ENCODE data around the gene PODXL2. TPM values are rescaled to one million over a fixed set of nuclear protein-coding genes. Genes with fewer than 3 reads are reported as not detected.

The PODXL2 gene, protein sequence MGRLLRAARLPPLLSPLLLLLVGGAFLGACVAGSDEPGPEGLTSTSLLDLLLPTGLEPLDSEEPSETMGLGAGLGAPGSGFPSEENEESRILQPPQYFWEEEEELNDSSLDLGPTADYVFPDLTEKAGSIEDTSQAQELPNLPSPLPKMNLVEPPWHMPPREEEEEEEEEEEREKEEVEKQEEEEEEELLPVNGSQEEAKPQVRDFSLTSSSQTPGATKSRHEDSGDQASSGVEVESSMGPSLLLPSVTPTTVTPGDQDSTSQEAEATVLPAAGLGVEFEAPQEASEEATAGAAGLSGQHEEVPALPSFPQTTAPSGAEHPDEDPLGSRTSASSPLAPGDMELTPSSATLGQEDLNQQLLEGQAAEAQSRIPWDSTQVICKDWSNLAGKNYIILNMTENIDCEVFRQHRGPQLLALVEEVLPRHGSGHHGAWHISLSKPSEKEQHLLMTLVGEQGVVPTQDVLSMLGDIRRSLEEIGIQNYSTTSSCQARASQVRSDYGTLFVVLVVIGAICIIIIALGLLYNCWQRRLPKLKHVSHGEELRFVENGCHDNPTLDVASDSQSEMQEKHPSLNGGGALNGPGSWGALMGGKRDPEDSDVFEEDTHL
- total RNA-seq (2021; ENCODE audit: unreplicated experiment) (15.3 TPM), Bru-seq, nascent RNA (percentile 43 among the genes with signal in this experiment), BruChase-seq, experiment 1, labeled RNA remaining after a 2-hour chase (percentile 42 among the genes with signal in this experiment), BruChase-seq, experiment 2, labeled RNA remaining after a 6-hour chase (percentile 41 among the genes with signal in this experiment)
- polyA plus RNA-seq (2012; ENCODE audit: insufficient read length) = 27.2 TPM
- long read RNA-seq, transcript PODXL2-201 (8 exons, 2,186 nt) = major isoform, 47 of 62 reads
- long read RNA-seq, partial matches to known transcripts = 9 of 62 reads
- long read RNA-seq, other reads (novel, unspliced or antisense) = 6 of 62 reads

DNA sequence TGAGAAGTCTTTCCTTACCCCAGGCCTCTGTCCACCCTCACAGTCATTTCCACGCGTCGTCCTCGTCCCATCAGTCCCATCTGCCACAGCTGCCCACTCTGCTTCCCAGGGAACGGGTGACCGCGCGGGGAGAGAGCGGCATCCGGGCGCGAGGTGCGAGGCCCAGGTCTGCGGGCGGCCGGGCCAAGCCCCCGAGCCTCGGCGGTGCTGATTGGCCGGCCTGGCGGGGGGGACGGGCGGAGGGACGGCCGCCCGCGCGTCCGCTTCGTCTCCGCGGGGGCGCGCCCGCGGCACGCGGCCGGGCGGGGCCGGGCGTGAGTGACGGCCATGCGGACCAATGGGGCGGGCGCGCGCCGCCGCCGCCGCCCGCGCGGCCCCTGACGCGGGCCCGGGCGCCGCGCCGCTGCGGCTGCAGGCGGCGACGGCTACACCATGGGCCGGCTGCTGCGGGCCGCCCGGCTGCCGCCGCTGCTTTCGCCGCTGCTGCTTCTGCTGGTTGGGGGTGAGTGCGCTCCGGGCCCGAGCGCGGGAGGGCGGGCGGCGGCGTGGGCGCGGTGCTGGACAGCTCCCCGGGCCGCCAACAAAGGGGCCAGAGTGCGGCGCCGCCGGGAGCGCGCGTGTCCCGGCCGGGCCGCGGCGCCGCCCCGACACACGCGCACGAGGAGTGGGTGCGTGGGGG, at the start of gene PODXL2:
TSS of gene PODXL2 (plus strand) at position 398 of the 679 bp plus-strand sequence. CDS start at position 433, 35 bp downstream.
- POLR2A ChIA-PET = no interaction called here
- intact Hi-C loops (cut with micrococcal nuclease; ENCODE audit: unreplicated experiment) (no loop called here), in situ Hi-C loops (cut with HindIII; ENCODE audit: low pct_unique_long_range_greater_than_20kb, low sequenced_read_pairs) (no loop called here)
- CTCF ChIA-PET = no interaction called here
- no TSS peak for BruUV-seq (replicated peaks)
- Histone ChIP-seq H3K4me1 (ENCODE audit: control insufficient read depth, insufficient read depth, low read length) (0 out of 2 replicates have a peak, but pooled peaks cover 3% of the 10 kb centered on the region), H3K4me3 (ENCODE audit: low read depth in 2 of 2, low read length in 2 of 2) (peak within 1 kb of the TSS; percentile 39 to 59), H3K27me3 (ENCODE audit: control insufficient read depth, insufficient read depth, low read length) (peaks cover 19% of the 10 kb centered on the region), H3K9me3 (ENCODE audit: control insufficient read depth, insufficient read depth, low read depth, low read length) (no peaks in the 10 kb centered on the region), H3K27ac (ENCODE audit: low read length) (no peak within 1 kb of the TSS), H3K36me3 (ENCODE audit: control insufficient read depth, insufficient read depth, low read length) (no peaks in the 10 kb centered on the region)
- no peak for TF ChIP-seq SIN3A (IDR thresholded peaks at IDR 0.05; ENCODE audit: borderline replicate concordance, insufficient read depth, low read depth, low read length)
- no peak for TF ChIP-seq POLR2AphosphoS5 (IDR thresholded peaks at IDR 0.05; ENCODE audit: low read depth, low read length)
- TF ChIP-seq, protein P1, sequence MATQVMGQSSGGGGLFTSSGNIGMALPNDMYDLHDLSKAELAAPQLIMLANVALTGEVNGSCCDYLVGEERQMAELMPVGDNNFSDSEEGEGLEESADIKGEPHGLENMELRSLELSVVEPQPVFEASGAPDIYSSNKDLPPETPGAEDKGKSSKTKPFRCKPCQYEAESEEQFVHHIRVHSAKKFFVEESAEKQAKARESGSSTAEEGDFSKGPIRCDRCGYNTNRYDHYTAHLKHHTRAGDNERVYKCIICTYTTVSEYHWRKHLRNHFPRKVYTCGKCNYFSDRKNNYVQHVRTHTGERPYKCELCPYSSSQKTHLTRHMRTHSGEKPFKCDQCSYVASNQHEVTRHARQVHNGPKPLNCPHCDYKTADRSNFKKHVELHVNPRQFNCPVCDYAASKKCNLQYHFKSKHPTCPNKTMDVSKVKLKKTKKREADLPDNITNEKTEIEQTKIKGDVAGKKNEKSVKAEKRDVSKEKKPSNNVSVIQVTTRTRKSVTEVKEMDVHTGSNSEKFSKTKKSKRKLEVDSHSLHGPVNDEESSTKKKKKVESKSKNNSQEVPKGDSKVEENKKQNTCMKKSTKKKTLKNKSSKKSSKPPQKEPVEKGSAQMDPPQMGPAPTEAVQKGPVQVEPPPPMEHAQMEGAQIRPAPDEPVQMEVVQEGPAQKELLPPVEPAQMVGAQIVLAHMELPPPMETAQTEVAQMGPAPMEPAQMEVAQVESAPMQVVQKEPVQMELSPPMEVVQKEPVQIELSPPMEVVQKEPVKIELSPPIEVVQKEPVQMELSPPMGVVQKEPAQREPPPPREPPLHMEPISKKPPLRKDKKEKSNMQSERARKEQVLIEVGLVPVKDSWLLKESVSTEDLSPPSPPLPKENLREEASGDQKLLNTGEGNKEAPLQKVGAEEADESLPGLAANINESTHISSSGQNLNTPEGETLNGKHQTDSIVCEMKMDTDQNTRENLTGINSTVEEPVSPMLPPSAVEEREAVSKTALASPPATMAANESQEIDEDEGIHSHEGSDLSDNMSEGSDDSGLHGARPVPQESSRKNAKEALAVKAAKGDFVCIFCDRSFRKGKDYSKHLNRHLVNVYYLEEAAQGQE (IDR thresholded peaks at IDR 0.05; ENCODE audit: insufficient read depth in 1 of 2, low read depth in 2 of 2, low read length in 1 of 2) = peak; percentile 75 to 90
- ATAC-seq (peak; percentile 89), DNase-seq (ENCODE audit: low read depth, low spot score) (no peak)

DNA sequence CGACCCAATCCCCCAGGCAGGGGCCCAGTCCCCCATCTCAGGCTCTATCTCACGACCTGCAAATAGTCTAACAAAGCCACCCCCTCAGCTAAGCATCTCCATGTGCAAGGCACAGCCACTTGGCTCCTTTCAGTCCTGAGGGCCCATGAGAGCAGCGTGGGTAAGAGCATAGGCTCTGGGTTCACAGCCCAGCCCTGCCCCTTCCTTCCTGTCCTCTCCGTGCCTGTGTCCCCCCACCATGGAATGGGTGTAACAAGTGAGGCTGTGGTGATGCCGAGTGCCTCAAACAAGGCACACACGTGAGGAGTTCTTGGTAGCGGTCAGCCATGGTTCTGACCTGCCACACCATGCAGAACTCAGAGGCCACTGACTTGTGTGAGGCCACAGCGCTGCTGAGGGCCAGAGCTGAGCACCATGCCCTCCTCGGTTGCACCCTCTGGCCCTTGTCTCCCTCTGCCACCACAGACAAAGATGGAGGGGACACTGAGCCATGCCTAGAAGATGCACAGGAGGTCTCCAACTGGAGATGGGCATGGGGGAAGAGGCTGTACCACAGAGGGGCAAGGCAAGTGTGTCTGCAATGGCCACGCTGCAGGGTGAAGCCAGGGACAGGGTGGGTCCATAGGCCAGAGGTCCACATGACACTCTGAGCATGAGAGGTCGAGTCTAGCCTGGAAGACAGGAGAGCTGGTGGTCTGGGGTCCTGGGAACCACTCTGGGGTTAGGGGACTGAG, 48.5 kb upstream of the PODXL2 start:
- intact Hi-C loops (cut with micrococcal nuclease; ENCODE audit: unreplicated experiment) = no loop called here
- in situ Hi-C loops (cut with HindIII; ENCODE audit: low pct_unique_long_range_greater_than_20kb, low sequenced_read_pairs) = no loop called here
- no TSS peak for BruUV-seq (replicated peaks)
- no peak overlapping the region for H3K4me3 ChIP-seq (ENCODE audit: low read depth in 2 of 2, low read length in 2 of 2)
- POLR2A ChIA-PET = no interaction called here
- H3K27me3 ChIP-seq (ENCODE audit: control insufficient read depth, insufficient read depth, low read length) = no peaks in the 10 kb centered on the region
- ATAC-seq (no peak), DNase-seq (ENCODE audit: low read depth, low spot score) (no peak)
- TF ChIP-seq POLR2AphosphoS5 (IDR thresholded peaks at IDR 0.05; ENCODE audit: low read depth, low read length) (no peak), TCF7L2 (IDR thresholded peaks at IDR 0.05; ENCODE audit: low read depth, low read length) (no peak), SIN3A (IDR thresholded peaks at IDR 0.05; ENCODE audit: borderline replicate concordance, insufficient read depth, low read depth, low read length) (no peak)
- TF ChIP-seq, protein P2, sequence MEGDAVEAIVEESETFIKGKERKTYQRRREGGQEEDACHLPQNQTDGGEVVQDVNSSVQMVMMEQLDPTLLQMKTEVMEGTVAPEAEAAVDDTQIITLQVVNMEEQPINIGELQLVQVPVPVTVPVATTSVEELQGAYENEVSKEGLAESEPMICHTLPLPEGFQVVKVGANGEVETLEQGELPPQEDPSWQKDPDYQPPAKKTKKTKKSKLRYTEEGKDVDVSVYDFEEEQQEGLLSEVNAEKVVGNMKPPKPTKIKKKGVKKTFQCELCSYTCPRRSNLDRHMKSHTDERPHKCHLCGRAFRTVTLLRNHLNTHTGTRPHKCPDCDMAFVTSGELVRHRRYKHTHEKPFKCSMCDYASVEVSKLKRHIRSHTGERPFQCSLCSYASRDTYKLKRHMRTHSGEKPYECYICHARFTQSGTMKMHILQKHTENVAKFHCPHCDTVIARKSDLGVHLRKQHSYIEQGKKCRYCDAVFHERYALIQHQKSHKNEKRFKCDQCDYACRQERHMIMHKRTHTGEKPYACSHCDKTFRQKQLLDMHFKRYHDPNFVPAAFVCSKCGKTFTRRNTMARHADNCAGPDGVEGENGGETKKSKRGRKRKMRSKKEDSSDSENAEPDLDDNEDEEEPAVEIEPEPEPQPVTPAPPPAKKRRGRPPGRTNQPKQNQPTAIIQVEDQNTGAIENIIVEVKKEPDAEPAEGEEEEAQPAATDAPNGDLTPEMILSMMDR (IDR thresholded peaks at IDR 0.05) = no peak
- TF ChIP-seq, protein P1 (IDR thresholded peaks at IDR 0.05; ENCODE audit: insufficient read depth in 1 of 2, low read depth in 2 of 2, low read length in 1 of 2) = no peak
- CTCF ChIA-PET = no interaction called here
- H3K27ac ChIP-seq (ENCODE audit: low read length) = no peak overlapping the region
- no peaks in the 10 kb centered on the region for H3K4me1 ChIP-seq (ENCODE audit: control insufficient read depth, insufficient read depth, low read length)
- H3K9me3 ChIP-seq (ENCODE audit: control insufficient read depth, insufficient read depth, low read depth, low read length) = no peaks in the 10 kb centered on the region
- H3K36me3 ChIP-seq (ENCODE audit: control insufficient read depth, insufficient read depth, low read length) = no peaks in the 10 kb centered on the region

Measured in Panc1 (cell line).